WTC11 (cell line): ENCODE data around the gene MEX3D. TPM values are rescaled to one million over a fixed set of nuclear protein-coding genes. Genes with fewer than 3 reads are reported as not detected.
"Not testable (repeated sequence)": the region's sequence is repeated elsewhere in the genome, so short reads cannot be mapped to it uniquely, and the experiment has no call there.

Source experiments
- ATAC-seq: fragments of 200-7000 bp; cut with Tn5 transposase; 2 replicates; pipeline ENCODE4 v1.10.0; 2021; ENCODE audit warnings: mild to moderate bottlenecking, moderate library complexity
- CTCF ChIA-PET: fragments of 300-600 bp; sonication (Branson Sonifier 250); formaldehyde crosslinking; loops from one replicate; lab custom pipeline; 2021; ENCODE audit warnings: antibody characterized with exemption; lab: Charles Lee
- POLR2A ChIA-PET: fragments of 350-600 bp; sonication (Branson Sonifier 250); formaldehyde crosslinking; loops from one replicate; lab custom pipeline; 2021; ENCODE audit warnings: antibody characterized with exemption; lab: Charles Lee
- DNase-seq: peaks from one replicate; pipeline ENCODE4 v3.0.0; 2021; ENCODE audit warnings: low spot score
- H3K27ac Mint-ChIP-seq: 2 replicates; pipeline ENCODE4 v1.8.0; 2021; ENCODE audit warnings: mixed read lengths
- H3K27me3 Mint-ChIP-seq: 2 replicates; pipeline ENCODE4 v1.8.0; 2021; ENCODE audit warnings: low read depth, mild to moderate bottlenecking, moderate library complexity, mixed read lengths
- H3K36me3 Mint-ChIP-seq: 2 replicates; pipeline ENCODE4 v1.8.0; 2021; ENCODE audit warnings: mixed read lengths
- H3K4me1 Mint-ChIP-seq: 2 replicates; pipeline ENCODE4 v1.8.0; 2022; ENCODE audit warnings: mixed read lengths
- H3K4me3 Mint-ChIP-seq: 2 replicates; pipeline ENCODE4 v1.8.0; 2021; ENCODE audit warnings: mild to moderate bottlenecking, moderate library complexity, mixed read lengths
- H3K9me3 Mint-ChIP-seq: 2 replicates; pipeline ENCODE4 v1.8.0; 2021; ENCODE audit warnings: mixed read lengths
- ATF1 ChIP-seq: sonication (generic); formaldehyde crosslinking; IDR thresholded peaks from 2 replicates; pipeline ENCODE4 v1.8.1; 2023; ENCODE audit warnings: mild to moderate bottlenecking, moderate library complexity, missing genetic modification reagents
- CDX4 ChIP-seq: fragments of 250-450 bp; sonication (Bioruptor Pico); IDR thresholded peaks from 2 replicates; pipeline ENCODE4 v1.9.0; 2021; ENCODE audit warnings: moderate library complexity, mild to moderate bottlenecking, inconsistent platforms, borderline replicate concordance
- CREM ChIP-seq: sonication (generic); formaldehyde crosslinking; IDR thresholded peaks from 2 replicates; pipeline ENCODE4 v1.8.1; 2022; ENCODE audit warnings: mild to moderate bottlenecking, missing genetic modification reagents, moderate library complexity
- EMX1 ChIP-seq: fragments of 250-450 bp; sonication (Bioruptor Pico); IDR thresholded peaks from 2 replicates; pipeline ENCODE4 v1.8.0; 2021; ENCODE audit warnings: mild to moderate bottlenecking
- ESRRA ChIP-seq: sonication (generic); formaldehyde crosslinking; IDR thresholded peaks from 2 replicates; pipeline ENCODE4 v1.8.1; 2022; ENCODE audit warnings: mild to moderate bottlenecking, missing genetic modification reagents, borderline replicate concordance
- JAZF1 ChIP-seq: fragments of 250-450 bp; sonication (Bioruptor Pico); IDR thresholded peaks from 2 replicates; pipeline ENCODE4 v1.9.0; 2021; ENCODE audit warnings: moderate library complexity, mild to moderate bottlenecking, inconsistent platforms
- MAX ChIP-seq: sonication (generic); formaldehyde crosslinking; IDR thresholded peaks from 2 replicates; pipeline ENCODE4 v1.8.0; 2022; ENCODE audit warnings: mild to moderate bottlenecking, missing genetic modification reagents
- NFATC4 ChIP-seq: fragments of 250-450 bp; sonication (Bioruptor Pico); IDR thresholded peaks from 2 replicates; pipeline ENCODE4 v1.9.0; 2021; ENCODE audit warnings: mild to moderate bottlenecking
- STAT6 ChIP-seq: sonication (generic); formaldehyde crosslinking; conservative IDR thresholded peaks from 2 replicates; pipeline ENCODE4 v1.8.1; 2023; ENCODE audit warnings: mild to moderate bottlenecking, low read depth, missing genetic modification reagents, moderate library complexity
- TCF7 ChIP-seq: sonication (generic); formaldehyde crosslinking; IDR thresholded peaks from 2 replicates; pipeline ENCODE4 v1.8.0; 2022; ENCODE audit warnings: mild to moderate bottlenecking, low read depth, missing genetic modification reagents, moderate library complexity
- TEAD4 ChIP-seq: sonication (generic); formaldehyde crosslinking; IDR thresholded peaks from 2 replicates; pipeline ENCODE4 v1.8.0; 2022; ENCODE audit warnings: mild to moderate bottlenecking, missing genetic modification reagents
- USF2 ChIP-seq: sonication (generic); formaldehyde crosslinking; IDR thresholded peaks from 2 replicates; pipeline ENCODE4 v1.8.1; 2023; ENCODE audit warnings: mild to moderate bottlenecking, missing genetic modification reagents, moderate library complexity
- ZBTB43 ChIP-seq: sonication (generic); formaldehyde crosslinking; IDR thresholded peaks from 2 replicates; pipeline ENCODE4 v1.8.1; 2023; ENCODE audit warnings: mild to moderate bottlenecking, missing genetic modification reagents
- ZNF219 ChIP-seq: sonication (generic); formaldehyde crosslinking; IDR thresholded peaks from 2 replicates; pipeline ENCODE4 v1.8.0; 2023; ENCODE audit warnings: missing genetic modification reagents, mild to moderate bottlenecking, borderline replicate concordance
- ZNF232 ChIP-seq: sonication (generic); formaldehyde crosslinking; IDR thresholded peaks from 2 replicates; pipeline ENCODE4 v1.8.0; 2022; ENCODE audit warnings: mild to moderate bottlenecking, missing genetic modification reagents
- ZNF263 ChIP-seq: sonication (generic); formaldehyde crosslinking; IDR thresholded peaks from 2 replicates; pipeline ENCODE4 v1.8.1; 2022; ENCODE audit warnings: low read depth, mild to moderate bottlenecking, moderate library complexity, missing genetic modification reagents
- ZNF416 ChIP-seq: fragments of 250-450 bp; sonication (Bioruptor Pico); IDR thresholded peaks from 2 replicates; pipeline ENCODE4 v1.9.0; 2021; ENCODE audit warnings: mild to moderate bottlenecking, inconsistent platforms
- ZNF512 ChIP-seq: sonication (generic); formaldehyde crosslinking; IDR thresholded peaks from 2 replicates; pipeline ENCODE4 v1.8.1; 2022; ENCODE audit warnings: missing genetic modification reagents, borderline replicate concordance
- total RNA-seq: library from RNA; stranded (reverse); gene quantifications from 3 replicates; pipeline ENCODE4 v1.2.3, GENCODE V29; 2021
- TF ChIP-seq, protein P1 (sequence below): sonication (generic); formaldehyde crosslinking; IDR thresholded peaks from 2 replicates; pipeline ENCODE4 v1.8.1; 2023; ENCODE audit warnings: mild to moderate bottlenecking, missing genetic modification reagents
- TF ChIP-seq, protein P2 (sequence below): sonication (generic); formaldehyde crosslinking; IDR thresholded peaks from 2 replicates; pipeline ENCODE4 v1.8.0; 2022; ENCODE audit warnings: missing genetic modification reagents

The MEX3D gene
- total RNA-seq, 1 experiment from 2014 or later = 69.5 TPM

DNA sequence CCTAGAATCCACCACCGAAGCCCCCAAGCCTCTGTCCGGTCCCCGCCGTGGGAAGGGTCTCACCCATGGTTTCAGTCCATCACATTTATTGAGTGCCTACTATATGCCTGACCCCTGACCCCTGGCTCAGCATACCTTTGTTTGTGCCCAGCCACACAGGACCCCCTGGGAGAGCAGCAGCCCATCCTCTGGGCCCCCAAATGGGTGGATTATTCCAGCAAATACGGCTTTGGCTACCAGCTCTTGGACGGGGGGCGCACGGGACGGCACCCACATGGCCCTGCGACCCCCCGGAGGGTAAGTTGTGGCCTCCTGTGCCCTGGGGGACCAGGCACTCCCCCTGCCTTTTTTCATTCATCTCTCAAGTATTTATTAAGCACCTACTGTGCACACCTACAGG lies 36.5 kb downstream of the MEX3D start:
- CTCF ChIA-PET = no interaction called here
- H3K27ac Mint-ChIP-seq = no peak overlapping the region
- DNase-seq (no peak), ATAC-seq (no peak)
- no peaks in the 10 kb centered on the region for H3K9me3 Mint-ChIP-seq
- H3K4me1 Mint-ChIP-seq = no peaks in the 10 kb centered on the region
- no peak overlapping the region for H3K4me3 Mint-ChIP-seq
- no peaks in the 10 kb centered on the region for H3K36me3 Mint-ChIP-seq
- H3K27me3 Mint-ChIP-seq = no peaks in the 10 kb centered on the region
- no peak for TF ChIP-seq TCF7 (CRISPR knock-in tag)
- no peak for TF ChIP-seq ZNF263 (CRISPR knock-in tag)
- TF ChIP-seq ZNF416 = no peak
- TF ChIP-seq ZNF219 (CRISPR knock-in tag) = no peak
- TF ChIP-seq EMX1 (CRISPR knock-in tag) = no peak
- TF ChIP-seq ESRRA (CRISPR knock-in tag) = no peak
- TF ChIP-seq, protein P1, sequence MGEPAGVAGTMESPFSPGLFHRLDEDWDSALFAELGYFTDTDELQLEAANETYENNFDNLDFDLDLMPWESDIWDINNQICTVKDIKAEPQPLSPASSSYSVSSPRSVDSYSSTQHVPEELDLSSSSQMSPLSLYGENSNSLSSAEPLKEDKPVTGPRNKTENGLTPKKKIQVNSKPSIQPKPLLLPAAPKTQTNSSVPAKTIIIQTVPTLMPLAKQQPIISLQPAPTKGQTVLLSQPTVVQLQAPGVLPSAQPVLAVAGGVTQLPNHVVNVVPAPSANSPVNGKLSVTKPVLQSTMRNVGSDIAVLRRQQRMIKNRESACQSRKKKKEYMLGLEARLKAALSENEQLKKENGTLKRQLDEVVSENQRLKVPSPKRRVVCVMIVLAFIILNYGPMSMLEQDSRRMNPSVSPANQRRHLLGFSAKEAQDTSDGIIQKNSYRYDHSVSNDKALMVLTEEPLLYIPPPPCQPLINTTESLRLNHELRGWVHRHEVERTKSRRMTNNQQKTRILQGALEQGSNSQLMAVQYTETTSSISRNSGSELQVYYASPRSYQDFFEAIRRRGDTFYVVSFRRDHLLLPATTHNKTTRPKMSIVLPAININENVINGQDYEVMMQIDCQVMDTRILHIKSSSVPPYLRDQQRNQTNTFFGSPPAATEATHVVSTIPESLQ (CRISPR knock-in tag) = no peak
- no peak for TF ChIP-seq STAT6 (CRISPR knock-in tag)
- TF ChIP-seq, protein P2, sequence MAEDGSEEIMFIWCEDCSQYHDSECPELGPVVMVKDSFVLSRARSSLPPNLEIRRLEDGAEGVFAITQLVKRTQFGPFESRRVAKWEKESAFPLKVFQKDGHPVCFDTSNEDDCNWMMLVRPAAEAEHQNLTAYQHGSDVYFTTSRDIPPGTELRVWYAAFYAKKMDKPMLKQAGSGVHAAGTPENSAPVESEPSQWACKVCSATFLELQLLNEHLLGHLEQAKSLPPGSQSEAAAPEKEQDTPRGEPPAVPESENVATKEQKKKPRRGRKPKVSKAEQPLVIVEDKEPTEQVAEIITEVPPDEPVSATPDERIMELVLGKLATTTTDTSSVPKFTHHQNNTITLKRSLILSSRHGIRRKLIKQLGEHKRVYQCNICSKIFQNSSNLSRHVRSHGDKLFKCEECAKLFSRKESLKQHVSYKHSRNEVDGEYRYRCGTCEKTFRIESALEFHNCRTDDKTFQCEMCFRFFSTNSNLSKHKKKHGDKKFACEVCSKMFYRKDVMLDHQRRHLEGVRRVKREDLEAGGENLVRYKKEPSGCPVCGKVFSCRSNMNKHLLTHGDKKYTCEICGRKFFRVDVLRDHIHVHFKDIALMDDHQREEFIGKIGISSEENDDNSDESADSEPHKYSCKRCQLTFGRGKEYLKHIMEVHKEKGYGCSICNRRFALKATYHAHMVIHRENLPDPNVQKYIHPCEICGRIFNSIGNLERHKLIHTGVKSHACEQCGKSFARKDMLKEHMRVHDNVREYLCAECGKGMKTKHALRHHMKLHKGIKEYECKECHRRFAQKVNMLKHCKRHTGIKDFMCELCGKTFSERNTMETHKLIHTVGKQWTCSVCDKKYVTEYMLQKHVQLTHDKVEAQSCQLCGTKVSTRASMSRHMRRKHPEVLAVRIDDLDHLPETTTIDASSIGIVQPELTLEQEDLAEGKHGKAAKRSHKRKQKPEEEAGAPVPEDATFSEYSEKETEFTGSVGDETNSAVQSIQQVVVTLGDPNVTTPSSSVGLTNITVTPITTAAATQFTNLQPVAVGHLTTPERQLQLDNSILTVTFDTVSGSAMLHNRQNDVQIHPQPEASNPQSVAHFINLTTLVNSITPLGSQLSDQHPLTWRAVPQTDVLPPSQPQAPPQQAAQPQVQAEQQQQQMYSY (CRISPR knock-in tag) = no peak
- TF ChIP-seq CDX4 = no peak
- no peak for TF ChIP-seq CREM
- POLR2A ChIA-PET = no interaction called here

GRCh38 chr19:1530856-1531255 lies 37.3 kb downstream of the MEX3D start:
- POLR2A ChIA-PET = interaction anchor here (0.7 kb wide), 1 partner anchor 1111 kb away, joined by 5 read pairs; no protein-coding TSS in a partner anchor
- H3K4me1 Mint-ChIP-seq, CTCF ChIA-PET, DNase-seq, H3K27me3 Mint-ChIP-seq, H3K27ac Mint-ChIP-seq, ATAC-seq, H3K36me3 Mint-ChIP-seq, H3K4me3 Mint-ChIP-seq, H3K9me3 Mint-ChIP-seq: not testable (repeated sequence)

- H3K4me1 Mint-ChIP-seq = peaks cover 4% of the 10 kb centered on the region
- ATAC-seq (no peak), DNase-seq (no peak)
- ChIA-PET POLR2A (no interaction called here), CTCF (no interaction called here)
- no peaks in the 10 kb centered on the region for H3K9me3 Mint-ChIP-seq
- no peaks in the 10 kb centered on the region for H3K36me3 Mint-ChIP-seq
- H3K4me3 Mint-ChIP-seq = no peak overlapping the region
- peaks cover 21% of the 10 kb centered on the region for H3K27me3 Mint-ChIP-seq
- no peak overlapping the region for H3K27ac Mint-ChIP-seq
- TF ChIP-seq ZBTB43 (CRISPR knock-in tag) (no peak), ZNF416 (no peak), JAZF1 (CRISPR knock-in tag) (no peak), TEAD4 (CRISPR knock-in tag) (no peak), MAX (CRISPR knock-in tag) (no peak), ZNF512 (CRISPR knock-in tag) (no peak), ZNF232 (CRISPR knock-in tag) (no peak), NFATC4 (CRISPR knock-in tag) (no peak), USF2 (no peak), ATF1 (CRISPR knock-in tag) (no peak), TCF7 (CRISPR knock-in tag) (no peak)
Measured at GRCh38 chr19:1529430-1529816, 38.7 kb downstream of the MEX3D start.
